Lower leg skin (tissue), 3 donors: ENCODE measurements around the gene SKI.

Source experiments
- CTCF ChIP-seq, 3 donors: fragments of 450-650 bp; IDR thresholded peaks; one replicate each; pipeline ENCODE4 v1.5.1; 2016; ENCODE audit warnings: antibody characterized with exemption in 3 of 3, mild to moderate bottlenecking in 3 of 3, moderate library complexity in 2 of 3
- POLR2A ChIP-seq, 2 donors: fragments of 450-650 bp; IDR thresholded peaks; one replicate each; pipeline ENCODE4 v1.6.1; 2016 to 2017; ENCODE audit warnings: antibody characterized with exemption in 2 of 2, mild to moderate bottlenecking in 1 of 2, moderate library complexity in 1 of 2

DNA sequence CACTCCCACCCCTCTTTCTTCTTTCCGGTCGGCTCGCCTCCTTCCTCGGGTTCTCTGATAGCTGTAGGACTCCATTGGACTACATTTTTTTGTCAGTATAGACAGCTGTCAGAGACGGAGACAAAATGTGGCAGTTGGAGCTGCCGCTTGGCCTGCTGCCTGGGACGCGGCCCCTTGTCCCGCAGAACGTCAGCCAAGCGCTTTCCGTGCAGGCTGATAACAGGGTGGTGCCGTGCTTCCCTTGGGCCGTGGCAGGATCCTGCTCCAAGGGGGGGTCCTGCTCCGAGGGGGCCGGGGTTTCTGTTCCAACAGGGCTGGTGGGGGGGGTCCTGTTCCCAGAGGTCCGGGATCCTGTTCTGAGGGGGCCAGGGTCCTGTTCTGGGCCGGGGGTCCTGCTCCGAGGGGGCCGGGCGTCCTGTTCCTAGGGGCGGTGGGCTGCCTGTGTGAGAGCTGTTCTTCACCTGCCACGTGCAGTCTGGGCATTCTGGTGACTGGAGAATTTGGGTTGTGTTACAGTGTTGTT lies 4.9 kb downstream of the SKI start:
- TF ChIP-seq POLR2A (IDR thresholded peaks at IDR 0.05) (no peak), CTCF (IDR thresholded peaks at IDR 0.05) (no peak)
